K562 (cell line): ENCODE data around the gene RSPH9. TPM values are rescaled to one million over a fixed set of nuclear protein-coding genes. Genes with fewer than 3 reads are reported as not detected.

Source experiments
- ARNT ChIP-seq, 2 experiments: fragments of 450-650 bp; IDR thresholded peaks; 2 replicates each; pipeline ENCODE4 v1.6.1; 2016; ENCODE audit warnings: mild to moderate bottlenecking in 1 of 2
- BDP1 ChIP-seq: IDR thresholded peaks from 3 replicates; pipeline ENCODE4 v1.6.1; 2011; ENCODE audit not compliant: insufficient read length, insufficient read depth
- CBX5 ChIP-seq: IDR thresholded peaks from 2 replicates; pipeline ENCODE4 v1.6.1; 2014; ENCODE audit warnings: low read depth, borderline replicate concordance
- CREB1 ChIP-seq, 2 experiments: sonication (generic) in 1 of 2; formaldehyde crosslinking in 1 of 2; IDR thresholded peaks; 2 replicates each; pipeline versions ENCODE4 v1.6.1 to v1.8.0; 2012 to 2022; ENCODE audit warnings: inconsistent platforms in 1 of 2, mild to moderate bottlenecking in 1 of 2, missing genetic modification reagents in 1 of 2, moderate library complexity in 1 of 2
- CREM ChIP-seq: IDR thresholded peaks from 2 replicates; pipeline ENCODE4 v1.6.1; 2014; ENCODE audit warnings: antibody characterized with exemption, low read depth
- FOXA1 ChIP-seq: fragments of 450-650 bp; IDR thresholded peaks from 2 replicates; pipeline ENCODE4 v1.6.1; 2016; ENCODE audit warnings: mild to moderate bottlenecking, borderline replicate concordance
- GTF2A2 ChIP-seq: IDR thresholded peaks from 2 replicates; pipeline ENCODE4 v1.6.1; 2016; ENCODE audit warnings: mild to moderate bottlenecking, missing genetic modification characterization, missing compliant biosample characterization
- GTF2F1 ChIP-seq: IDR thresholded peaks from 2 replicates; pipeline ENCODE4 v1.6.1; 2011; ENCODE audit warnings: low read depth, low read length, improper control_type of control experiment
- KLF6 ChIP-seq: fragments of 250-450 bp; sonication (Bioruptor Pico); IDR thresholded peaks from 2 replicates; pipeline ENCODE4 v1.4.0; 2020; ENCODE audit warnings: mild to moderate bottlenecking, moderate library complexity, borderline replicate concordance
- NR2C1 ChIP-seq, 2 experiments: fragments of 450-650 bp; IDR thresholded peaks; 2 replicates each; pipeline ENCODE4 v1.6.1; 2017; ENCODE audit warnings: mild to moderate bottlenecking in 2 of 2, antibody characterized with exemption in 1 of 2, inconsistent platforms in 1 of 2, missing compliant biosample characterization in 1 of 2, missing genetic modification characterization in 1 of 2
- POLR2G ChIP-seq: fragments of 200-400 bp; formaldehyde crosslinking; IDR thresholded peaks from 2 replicates; pipeline ENCODE4 v1.6.1; 2017; ENCODE audit warnings: low read depth, mild to moderate bottlenecking, antibody characterized with exemption, low read length, moderate library complexity
- SIN3B ChIP-seq: fragments of 450-650 bp; IDR thresholded peaks from 2 replicates; pipeline ENCODE4 v1.6.1; 2017; ENCODE audit warnings: low read depth, mild to moderate bottlenecking, moderate library complexity
- TGIF2 ChIP-seq: sonication (generic); formaldehyde crosslinking; IDR thresholded peaks from 2 replicates; pipeline ENCODE4 v1.8.1; 2022; ENCODE audit warnings: mild to moderate bottlenecking, missing genetic modification reagents, moderate library complexity
- U2AF1 ChIP-seq: fragments of 200-400 bp; formaldehyde crosslinking; optimal IDR thresholded peaks from 2 replicates; pipeline ENCODE3; 2017; ENCODE audit warnings: mild to moderate bottlenecking, low read depth, low read length, moderate library complexity
- ZNF274 ChIP-seq: IDR thresholded peaks from 2 replicates; pipeline ENCODE4 v1.6.1; 2011; ENCODE audit warnings: low read depth, mild to moderate bottlenecking, low read length, moderate library complexity, borderline replicate concordance
- ZNF347 ChIP-seq: fragments of 450-650 bp; formaldehyde crosslinking; IDR thresholded peaks from 2 replicates; pipeline ENCODE4 v1.4.0; 2020; ENCODE audit warnings: low read depth, mild to moderate bottlenecking, moderate library complexity
- ZNF551 ChIP-seq: fragments of 250-450 bp; sonication (Bioruptor Pico); IDR thresholded peaks from 2 replicates; pipeline ENCODE4 v1.5.0; 2021; ENCODE audit warnings: mild to moderate bottlenecking, moderate library complexity
- ZNF699 ChIP-seq: fragments of 250-450 bp; sonication (Bioruptor Pico); IDR thresholded peaks from 2 replicates; pipeline ENCODE4 v1.8.0; 2021; ENCODE audit warnings: mild to moderate bottlenecking, moderate library complexity; ENCODE audit not compliant: insufficient replicate concordance
- ZNF77 ChIP-seq: fragments of 250-450 bp; sonication (Bioruptor Pico); IDR thresholded peaks from 2 replicates; pipeline ENCODE4 v1.5.0; 2020
- polyA plus RNA-seq, 8 experiments: library from polyadenylated mRNA; depleted of rRNA in 4 of 8; stranded (reverse) in 5 of 8; unstranded in 3 of 8; fragments of >200 nt; fragmentation: Nextera tagmentation in 2 of 8; fragmentation: Illumina TruSeq in 1 of 8; extraction: Ambion mirVana in 2 of 8; extraction: Trizol in 1 of 8; gene quantifications; 2 replicates each; pipeline versions ENCODE4 v1.2.1 to v1.2.3, GENCODE V29; 2011 to 2014; ENCODE audit warnings: inconsistent platforms in 1 of 8, missing spikeins in 1 of 8
- total RNA-seq, 7 experiments: library from RNA; depleted of rRNA in 6 of 7; stranded (reverse); fragments of >200 nt in 6 of 7; fragmentation: Illumina TruSeq in 2 of 7; extraction: Trizol in 2 of 7; gene quantifications; 2 replicates each; pipeline versions ENCODE4 v1.2.1 to v1.2.3, GENCODE V29; 2011 to 2021; ENCODE audit warnings: low replicate concordance in 1 of 7
- TF ChIP-seq, protein P1 (sequence below): fragments of 250-450 bp; sonication (Bioruptor Pico); IDR thresholded peaks from 2 replicates; pipeline ENCODE4 v1.8.0; 2021; ENCODE audit warnings: moderate library complexity, mild to moderate bottlenecking, inconsistent platforms
- TF ChIP-seq, protein P2 (sequence below): sonication (generic); IDR thresholded peaks from 2 replicates; pipeline ENCODE4 v1.6.1; 2016
- TF ChIP-seq, protein P3 (sequence below), 2 experiments: IDR thresholded peaks; 2 replicates each; pipeline ENCODE4 v1.6.1; 2011; ENCODE audit warnings: borderline replicate concordance in 1 of 2, control low read depth in 1 of 2, low read depth in 1 of 2, low read length in 1 of 2, mild to moderate bottlenecking in 1 of 2, mixed read lengths in 1 of 2, moderate library complexity in 1 of 2; ENCODE audit not compliant: insufficient read depth in 1 of 2, insufficient read length in 1 of 2, poor library complexity in 1 of 2, severe bottlenecking in 1 of 2; ENCODE audit errors: extremely low read depth in 1 of 2
- TF ChIP-seq, protein P4 (sequence below): fragments of 250-450 bp; sonication (Bioruptor Pico); IDR thresholded peaks from 2 replicates; pipeline ENCODE4 v1.4.0; 2020; ENCODE audit warnings: mild to moderate bottlenecking, moderate library complexity

RSPH9 gene
- total and polyA plus RNA-seq, 9 of the 15 experiments (the other 6 are each of a cell fraction or from before 2014, with no cell fraction given): 0.05 to 0.60 (median 0.39) TPM; not detected in 6

DNA sequence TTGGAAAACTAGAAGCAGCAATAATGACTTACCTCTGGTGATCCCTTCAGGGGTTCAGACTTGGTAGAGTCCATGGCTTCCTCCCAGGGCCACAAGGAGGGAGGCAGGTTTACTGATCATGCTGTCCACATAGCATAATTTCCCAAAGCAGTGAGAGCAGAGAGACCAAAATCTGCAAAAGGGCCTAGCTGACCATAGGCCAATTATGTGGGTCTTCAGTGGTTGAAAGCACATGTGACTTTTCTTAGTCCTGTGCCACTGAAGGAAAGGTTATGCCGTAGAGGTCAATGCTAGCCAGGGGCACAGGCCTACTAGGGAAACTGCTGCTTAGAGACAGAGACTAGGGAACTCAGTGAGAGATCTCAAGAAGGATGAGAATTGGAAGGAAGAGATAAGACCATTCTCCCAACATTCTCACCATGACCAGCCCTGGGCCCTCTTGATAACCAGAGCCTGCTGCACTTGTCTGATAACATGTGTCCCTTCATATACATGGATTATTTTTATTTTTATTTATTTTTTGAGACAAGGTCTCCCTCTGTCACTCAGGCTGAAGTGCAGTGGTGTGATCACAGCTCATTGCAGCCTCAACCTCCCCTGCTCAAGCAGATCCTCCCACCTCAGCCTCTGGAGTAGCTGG is 13.7 kb upstream of the RSPH9 start (continued):
- TF ChIP-seq ARNT (IDR thresholded peaks at IDR 0.05) (peak in 1 of 2 experiments; percentile 96; a peak in 2 of 4 replicates), TGIF2 (CRISPR knock-in tag) (no peak; the same call in 1 of the 2 replicates), CREB1 (IDR thresholded peaks at IDR 0.05) (peak; percentile 68; the same call in 1 of the 2 replicates), CREB1 (CRISPR knock-in tag; IDR thresholded peaks at IDR 0.05) (no peak), ZNF77 (CRISPR knock-in tag) (no peak), ZNF274 (peak; percentile 80; the same call in 1 of the 2 replicates), GTF2A2 (tag) (no peak), POLR2G (no peak; the same call in 1 of the 2 replicates), SIN3B (no peak), KLF6 (peak; percentile 87; the same call in 1 of the 2 replicates), ZNF699 (CRISPR knock-in tag) (no peak), BDP1 (no peak), GTF2F1 (peak; percentile 80; the same call in 1 of the 2 replicates), CREM (peak; percentile 86), FOXA1 (no peak), CBX5 (no peak), NR2C1 (IDR thresholded peaks at IDR 0.05) (no peak), NR2C1 (tag; IDR thresholded peaks at IDR 0.05) (peak; percentile 86), ZNF347 (no peak), U2AF1 (no peak), ZNF551 (CRISPR knock-in tag) (no peak)
- TF ChIP-seq, protein P1, sequence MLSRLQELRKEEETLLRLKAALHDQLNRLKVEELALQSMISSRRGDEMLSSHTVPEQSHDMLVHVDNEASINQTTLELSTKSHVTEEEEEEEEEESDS (CRISPR knock-in tag): no peak
- TF ChIP-seq, protein P2, sequence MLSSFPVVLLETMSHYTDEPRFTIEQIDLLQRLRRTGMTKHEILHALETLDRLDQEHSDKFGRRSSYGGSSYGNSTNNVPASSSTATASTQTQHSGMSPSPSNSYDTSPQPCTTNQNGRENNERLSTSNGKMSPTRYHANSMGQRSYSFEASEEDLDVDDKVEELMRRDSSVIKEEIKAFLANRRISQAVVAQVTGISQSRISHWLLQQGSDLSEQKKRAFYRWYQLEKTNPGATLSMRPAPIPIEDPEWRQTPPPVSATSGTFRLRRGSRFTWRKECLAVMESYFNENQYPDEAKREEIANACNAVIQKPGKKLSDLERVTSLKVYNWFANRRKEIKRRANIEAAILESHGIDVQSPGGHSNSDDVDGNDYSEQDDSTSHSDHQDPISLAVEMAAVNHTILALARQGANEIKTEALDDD: peak; percentile 96
- TF ChIP-seq, protein P3, sequence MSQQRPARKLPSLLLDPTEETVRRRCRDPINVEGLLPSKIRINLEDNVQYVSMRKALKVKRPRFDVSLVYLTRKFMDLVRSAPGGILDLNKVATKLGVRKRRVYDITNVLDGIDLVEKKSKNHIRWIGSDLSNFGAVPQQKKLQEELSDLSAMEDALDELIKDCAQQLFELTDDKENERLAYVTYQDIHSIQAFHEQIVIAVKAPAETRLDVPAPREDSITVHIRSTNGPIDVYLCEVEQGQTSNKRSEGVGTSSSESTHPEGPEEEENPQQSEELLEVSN (IDR thresholded peaks at IDR 0.05; ENCODE audit: borderline replicate concordance in 1 of 2, extremely low read depth in 1 of 2, insufficient read depth in 1 of 2, insufficient read length in 1 of 2, low read depth in 1 of 2, low read length in 1 of 2, poor library complexity in 1 of 2, severe bottlenecking in 1 of 2): peak in 1 of 2 experiments; percentile 22
- TF ChIP-seq, protein P4, sequence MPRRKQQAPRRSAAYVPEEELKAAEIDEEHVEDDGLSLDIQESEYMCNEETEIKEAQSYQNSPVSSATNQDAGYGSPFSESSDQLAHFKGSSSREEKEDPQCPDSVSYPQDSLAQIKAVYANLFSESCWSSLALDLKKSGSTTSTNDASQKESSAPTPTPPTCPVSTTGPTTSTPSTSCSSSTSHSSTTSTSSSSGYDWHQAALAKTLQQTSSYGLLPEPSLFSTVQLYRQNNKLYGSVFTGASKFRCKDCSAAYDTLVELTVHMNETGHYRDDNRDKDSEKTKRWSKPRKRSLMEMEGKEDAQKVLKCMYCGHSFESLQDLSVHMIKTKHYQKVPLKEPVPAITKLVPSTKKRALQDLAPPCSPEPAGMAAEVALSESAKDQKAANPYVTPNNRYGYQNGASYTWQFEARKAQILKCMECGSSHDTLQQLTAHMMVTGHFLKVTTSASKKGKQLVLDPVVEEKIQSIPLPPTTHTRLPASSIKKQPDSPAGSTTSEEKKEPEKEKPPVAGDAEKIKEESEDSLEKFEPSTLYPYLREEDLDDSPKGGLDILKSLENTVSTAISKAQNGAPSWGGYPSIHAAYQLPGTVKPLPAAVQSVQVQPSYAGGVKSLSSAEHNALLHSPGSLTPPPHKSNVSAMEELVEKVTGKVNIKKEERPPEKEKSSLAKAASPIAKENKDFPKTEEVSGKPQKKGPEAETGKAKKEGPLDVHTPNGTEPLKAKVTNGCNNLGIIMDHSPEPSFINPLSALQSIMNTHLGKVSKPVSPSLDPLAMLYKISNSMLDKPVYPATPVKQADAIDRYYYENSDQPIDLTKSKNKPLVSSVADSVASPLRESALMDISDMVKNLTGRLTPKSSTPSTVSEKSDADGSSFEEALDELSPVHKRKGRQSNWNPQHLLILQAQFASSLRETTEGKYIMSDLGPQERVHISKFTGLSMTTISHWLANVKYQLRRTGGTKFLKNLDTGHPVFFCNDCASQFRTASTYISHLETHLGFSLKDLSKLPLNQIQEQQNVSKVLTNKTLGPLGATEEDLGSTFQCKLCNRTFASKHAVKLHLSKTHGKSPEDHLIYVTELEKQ (CRISPR knock-in tag): 0 out of 2 replicates have a peak, but pooled peaks have one; percentile 20
